ENCODE measurements around the gene PCDHA4. TPM values are rescaled to one million over a fixed set of nuclear protein-coding genes. Genes with fewer than 3 reads are reported as not detected.
"Not testable (repeated sequence)": the region's sequence is repeated elsewhere in the genome, so short reads cannot be mapped to it uniquely, and the experiment has no call there.

PCDHA4 gene
- total RNA-seq, 1 experiment from 2014 or later = 4.8 TPM

GRCh38 chr5:140827704-140828361 is 21.0 kb downstream of the PCDHA4 start, which contains the start of gene PCDHA6:
Gene PCDHA6, plus strand, starts transcription at chr5:140827960. Its CDS starts 132 bp downstream, at chr5:140828092.
- H3K36me3 Mint-ChIP-seq (ENCODE audit: insufficient read depth, unreplicated experiment) = no peaks in the 10 kb centered on the region
- H3K4me3 Mint-ChIP-seq (ENCODE audit: low read depth, unreplicated experiment) = no peak within 1 kb of the TSS
- no peak for DNase-seq
- TF ChIP-seq CTCF (IDR thresholded peaks at IDR 0.05; ENCODE audit: unreplicated experiment) = no peak
- CTCF ChIA-PET = interaction anchor here (0.7 kb wide), 1 partner anchor 272 kb away, joined by 3 read pairs; the partner anchor contains the start of gene PCDHB3
- H3K27ac Mint-ChIP-seq (ENCODE audit: unreplicated experiment) = no peak within 1 kb of the TSS
- H3K9me3 Mint-ChIP-seq (ENCODE audit: low read depth, unreplicated experiment) = peaks cover 15% of the 10 kb centered on the region
- intact Hi-C loops (cut with micrococcal nuclease; ENCODE audit: unreplicated experiment) = no loop called here
- H3K4me1 Mint-ChIP-seq (ENCODE audit: low read depth, unreplicated experiment) = no peaks in the 10 kb centered on the region
- no peaks in the 10 kb centered on the region for H3K27me3 Mint-ChIP-seq (ENCODE audit: unreplicated experiment)
- BruUV-seq (replicated peaks) = no TSS peak

- CTCF ChIA-PET = no interaction called here
- BruUV-seq (replicated peaks) = no TSS peak
- Mint-ChIP-seq H3K9me3 (ENCODE audit: low read depth, unreplicated experiment) (peaks cover 16% of the 10 kb centered on the region), H3K27me3 (ENCODE audit: unreplicated experiment) (no peaks in the 10 kb centered on the region), H3K36me3 (ENCODE audit: insufficient read depth, unreplicated experiment) (no peaks in the 10 kb centered on the region), H3K27ac (ENCODE audit: unreplicated experiment) (no peak overlapping the region), H3K4me3 (ENCODE audit: low read depth, unreplicated experiment) (no peak overlapping the region), H3K4me1 (ENCODE audit: low read depth, unreplicated experiment) (no peaks in the 10 kb centered on the region)
- intact Hi-C loops (cut with micrococcal nuclease; ENCODE audit: unreplicated experiment) = no loop called here
- no peak for DNase-seq
- TF ChIP-seq CTCF (IDR thresholded peaks at IDR 0.05; ENCODE audit: unreplicated experiment) = no peak
Measured at GRCh38 chr5:140828362-140828737, 21.5 kb downstream of the PCDHA4 start.

GRCh38 chr5:140829511-140830501 is 22.9 kb downstream of the PCDHA4 start:
- H3K4me3 Mint-ChIP-seq (ENCODE audit: low read depth, unreplicated experiment); DNase-seq; intact Hi-C loops (cut with micrococcal nuclease; ENCODE audit: unreplicated experiment); H3K27ac Mint-ChIP-seq (ENCODE audit: unreplicated experiment); CTCF ChIA-PET; H3K36me3 Mint-ChIP-seq (ENCODE audit: insufficient read depth, unreplicated experiment); H3K27me3 Mint-ChIP-seq (ENCODE audit: unreplicated experiment); BruUV-seq (replicated peaks); H3K4me1 Mint-ChIP-seq (ENCODE audit: low read depth, unreplicated experiment): not testable (repeated sequence)
- peaks cover 18% of the 10 kb centered on the region for H3K9me3 Mint-ChIP-seq (ENCODE audit: low read depth, unreplicated experiment)

DNA sequence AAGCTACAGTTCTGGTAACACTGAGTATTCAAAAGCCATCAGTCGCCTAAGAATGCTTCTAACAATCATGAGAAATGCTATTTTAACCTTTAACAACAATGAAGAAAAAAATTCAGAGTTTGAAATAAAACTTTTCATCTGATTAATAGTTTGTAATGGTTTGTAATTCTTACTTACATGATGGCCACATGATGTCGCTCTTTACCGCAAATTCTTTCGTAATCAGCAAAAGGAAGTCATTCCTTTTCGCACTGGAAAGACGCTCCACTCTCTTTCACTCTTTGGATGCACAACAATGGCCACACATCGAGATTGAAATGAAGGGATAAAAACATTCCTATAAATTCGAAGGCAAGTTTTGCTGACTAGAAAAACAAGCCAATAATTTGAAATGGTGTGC is 27.1 kb downstream of the PCDHA4 start, which contains the start of gene PCDHA7:
PCDHA7 (plus strand) TSS at position 277 of the 400 bp plus-strand sequence; CDS start at position 392, 115 bp downstream.
- no peak for DNase-seq
- no peaks in the 10 kb centered on the region for H3K4me1 Mint-ChIP-seq (ENCODE audit: low read depth, unreplicated experiment)
- peaks cover 4% of the 10 kb centered on the region for H3K36me3 Mint-ChIP-seq (ENCODE audit: insufficient read depth, unreplicated experiment)
- no peak within 1 kb of the TSS for H3K27ac Mint-ChIP-seq (ENCODE audit: unreplicated experiment)
- H3K4me3 Mint-ChIP-seq (ENCODE audit: low read depth, unreplicated experiment) = no peak within 1 kb of the TSS
- peaks cover 13% of the 10 kb centered on the region for H3K9me3 Mint-ChIP-seq (ENCODE audit: low read depth, unreplicated experiment)
- no peaks in the 10 kb centered on the region for H3K27me3 Mint-ChIP-seq (ENCODE audit: unreplicated experiment)
- no peak for TF ChIP-seq CTCF (IDR thresholded peaks at IDR 0.05; ENCODE audit: unreplicated experiment)
- no TSS peak for BruUV-seq (replicated peaks)
- CTCF ChIA-PET = no interaction called here
- intact Hi-C loops (cut with micrococcal nuclease; ENCODE audit: unreplicated experiment) = no loop called here

- intact Hi-C loops (cut with micrococcal nuclease; ENCODE audit: unreplicated experiment); CTCF ChIA-PET; BruUV-seq (replicated peaks); H3K4me1 Mint-ChIP-seq (ENCODE audit: low read depth, unreplicated experiment); H3K27ac Mint-ChIP-seq (ENCODE audit: unreplicated experiment); H3K27me3 Mint-ChIP-seq (ENCODE audit: unreplicated experiment); DNase-seq; H3K4me3 Mint-ChIP-seq (ENCODE audit: low read depth, unreplicated experiment); H3K36me3 Mint-ChIP-seq (ENCODE audit: insufficient read depth, unreplicated experiment): not testable (repeated sequence)
- H3K9me3 Mint-ChIP-seq (ENCODE audit: low read depth, unreplicated experiment) = peaks cover 14% of the 10 kb centered on the region
Measured at GRCh38 chr5:140834439-140835008, 27.7 kb downstream of the PCDHA4 start.
